ENCODE measurements around the gene NISCH.

The NISCH gene

GRCh38 chr3:52471371-52472238 is 16.2 kb downstream of the NISCH start:
- no peak for DNase-seq (ENCODE audit: low read depth, low spot score)

GRCh38 chr3:52472239-52473000 is 17.0 kb downstream of the NISCH start:
- DNase-seq (ENCODE audit: low read depth, low spot score) = no peak

- DNase-seq (ENCODE audit: low read depth, low spot score) = no peak
These were observed 17.6 kb downstream of the NISCH start for GRCh38 chr3:52473026-52473425.

- no peak for DNase-seq (ENCODE audit: low read depth, low spot score)
These were observed 21.8 kb downstream of the NISCH start for GRCh38 chr3:52477076-52477795.

- no peak for DNase-seq (ENCODE audit: low read depth, low spot score)
These were observed 22.3 kb downstream of the NISCH start for GRCh38 chr3:52477796-52478095.

- DNase-seq (ENCODE audit: low read depth, low spot score) = no peak
These were observed 23.9 kb downstream of the NISCH start for GRCh38 chr3:52479037-52479876.

GRCh38 chr3:52479877-52480575 is 24.6 kb downstream of the NISCH start:
- no peak for DNase-seq (ENCODE audit: low read depth, low spot score)

- DNase-seq (ENCODE audit: low read depth, low spot score) = no peak
These were observed 25.6 kb downstream of the NISCH start for GRCh38 chr3:52480768-52481715.

- DNase-seq (ENCODE audit: low read depth, low spot score) = no peak
These were observed 26.6 kb downstream of the NISCH start for GRCh38 chr3:52481819-52482521.

GRCh38 chr3:52483081-52483480 is 27.7 kb downstream of the NISCH start:
- DNase-seq (ENCODE audit: low read depth, low spot score) = no peak

GRCh38 chr3:52483577-52484381 is 28.4 kb downstream of the NISCH start:
- no peak for DNase-seq (ENCODE audit: low read depth, low spot score)

- no peak for DNase-seq (ENCODE audit: low read depth, low spot score)
These were observed 29.5 kb downstream of the NISCH start for GRCh38 chr3:52484680-52485461.

- no peak for DNase-seq (ENCODE audit: low read depth, low spot score)
These were observed 31.8 kb downstream of the NISCH start for GRCh38 chr3:52487050-52487787.

- no peak for DNase-seq (ENCODE audit: low read depth, low spot score)
These were observed 32.6 kb downstream of the NISCH start for GRCh38 chr3:52487788-52488691.

- no peak for DNase-seq (ENCODE audit: low read depth, low spot score)
These were observed 33.3 kb downstream of the NISCH start for GRCh38 chr3:52488746-52489145.

- no peak for DNase-seq (ENCODE audit: low read depth, low spot score)
These were observed 34.0 kb downstream of the NISCH start for GRCh38 chr3:52489453-52489852.

Measured in activated naive CD8-positive, alpha-beta T cell treated with anti-CD3 and anti-CD28 coated beads, Interleukin-2, amount 50 U/mL, for 16 hours (primary cell).